Measurements from ENCODE around the gene CXADR.

DNA sequence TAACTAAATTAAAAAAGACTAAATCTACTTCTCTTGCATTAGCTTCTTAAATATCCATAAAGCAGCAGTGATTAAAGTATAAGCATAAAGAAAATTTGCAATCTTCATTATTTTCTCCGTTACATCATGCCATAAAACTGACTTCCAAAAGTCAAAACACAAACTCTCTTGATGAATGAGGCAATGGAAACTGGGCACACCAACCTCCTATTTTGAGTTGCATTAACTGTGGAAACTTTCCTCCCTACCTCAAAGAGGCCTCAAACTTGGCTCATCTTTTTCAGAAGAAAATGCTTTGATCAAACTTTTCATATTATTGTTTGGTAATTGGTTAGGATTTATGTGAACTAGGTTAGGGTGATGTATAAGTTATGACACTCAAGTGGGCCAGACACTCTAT is 104.0 kb downstream of the CXADR start:
- no peak for TF ChIP-seq GATA2 (IDR thresholded peaks at IDR 0.05; ENCODE audit: low read depth, low read length)
- no peak for TF ChIP-seq GATA3 (IDR thresholded peaks at IDR 0.05; ENCODE audit: low read depth, low read length)

Data from SH-SY5Y (cell line).